CD4-positive, alpha-beta T cell treated with Interleukin-4 for 1 hour (primary cell): ENCODE measurements around the gene FBXL15.
"Not testable (repeated sequence)": the region's sequence is repeated elsewhere in the genome, so short reads cannot be mapped to it uniquely, and the experiment has no call there.

Experiments
- DNase-seq, 2 donors: peaks; one replicate each; pipeline ENCODE4 v3.0.0-alpha.2; 2020 to 2022

FBXL15 gene

DNA sequence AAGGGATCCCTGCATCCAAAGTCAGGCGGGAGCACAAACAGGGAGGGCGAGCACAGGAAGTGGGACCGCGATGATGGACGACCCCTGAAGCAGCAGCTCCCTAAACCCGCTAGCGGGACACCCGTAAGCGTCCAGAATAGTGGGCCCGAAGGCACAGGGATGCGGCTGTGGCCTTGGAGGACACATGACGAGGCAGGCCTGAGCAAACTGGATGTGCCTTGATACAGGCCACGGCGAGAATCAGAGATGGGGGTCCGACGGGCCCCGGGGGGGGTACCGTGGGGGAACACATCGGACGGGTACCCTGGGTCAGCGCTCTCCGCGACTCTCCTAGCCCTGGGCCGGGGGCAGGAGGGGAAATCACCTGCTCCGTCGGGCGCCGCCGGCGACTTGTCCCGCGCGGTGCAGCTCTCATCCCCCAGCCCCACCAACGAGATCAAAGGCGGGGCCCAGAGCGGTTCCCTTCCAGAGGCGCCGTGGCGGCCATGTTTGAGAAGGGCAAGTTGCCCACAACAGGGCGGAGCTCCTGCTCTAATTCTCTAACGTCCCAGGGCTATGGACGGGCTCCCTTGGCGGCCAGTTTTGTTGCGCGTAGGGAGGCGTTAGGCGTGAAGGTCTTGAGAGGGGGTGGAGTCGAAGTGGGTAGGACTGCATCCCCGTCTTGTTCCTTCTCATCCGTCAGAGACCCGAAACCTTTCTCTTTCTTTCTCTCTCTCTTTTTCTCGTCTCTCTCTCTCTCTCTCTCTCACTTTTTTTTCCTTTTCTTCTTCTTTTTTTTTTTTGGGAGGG is 11.7 kb downstream of the FBXL15 start, which contains the start of gene CUEDC2:
TSS of gene CUEDC2 (minus strand) at position 413 of the 789 bp plus-strand sequence. CDS start 7,386 bp downstream, outside the sequence.
- DNase-seq, result peak; percentile 94 to 97

DNA sequence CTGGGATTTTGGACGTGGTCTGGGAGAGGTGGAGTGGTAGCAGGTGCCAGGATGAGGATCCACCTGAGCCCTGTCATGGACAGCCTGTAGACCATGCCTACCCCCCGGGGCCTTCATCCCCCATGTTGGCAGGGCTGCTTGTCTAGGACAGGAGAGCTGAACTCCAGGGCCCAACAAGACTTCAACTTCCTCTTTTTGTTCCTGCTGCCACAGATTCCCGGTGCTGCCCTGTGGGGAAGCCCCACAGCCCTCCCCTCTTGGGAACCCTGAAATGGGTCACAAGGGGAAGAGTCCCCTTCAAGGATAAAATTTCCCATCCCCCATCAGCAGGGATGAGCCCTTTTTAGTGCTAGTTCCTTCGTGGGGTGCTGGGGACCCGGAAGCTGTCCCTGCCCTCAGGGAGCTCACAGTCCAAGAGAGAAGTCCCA is 13.0 kb downstream of the FBXL15 start:
- peak in 1 of 2 donors; percentile 22 for DNase-seq

DNA sequence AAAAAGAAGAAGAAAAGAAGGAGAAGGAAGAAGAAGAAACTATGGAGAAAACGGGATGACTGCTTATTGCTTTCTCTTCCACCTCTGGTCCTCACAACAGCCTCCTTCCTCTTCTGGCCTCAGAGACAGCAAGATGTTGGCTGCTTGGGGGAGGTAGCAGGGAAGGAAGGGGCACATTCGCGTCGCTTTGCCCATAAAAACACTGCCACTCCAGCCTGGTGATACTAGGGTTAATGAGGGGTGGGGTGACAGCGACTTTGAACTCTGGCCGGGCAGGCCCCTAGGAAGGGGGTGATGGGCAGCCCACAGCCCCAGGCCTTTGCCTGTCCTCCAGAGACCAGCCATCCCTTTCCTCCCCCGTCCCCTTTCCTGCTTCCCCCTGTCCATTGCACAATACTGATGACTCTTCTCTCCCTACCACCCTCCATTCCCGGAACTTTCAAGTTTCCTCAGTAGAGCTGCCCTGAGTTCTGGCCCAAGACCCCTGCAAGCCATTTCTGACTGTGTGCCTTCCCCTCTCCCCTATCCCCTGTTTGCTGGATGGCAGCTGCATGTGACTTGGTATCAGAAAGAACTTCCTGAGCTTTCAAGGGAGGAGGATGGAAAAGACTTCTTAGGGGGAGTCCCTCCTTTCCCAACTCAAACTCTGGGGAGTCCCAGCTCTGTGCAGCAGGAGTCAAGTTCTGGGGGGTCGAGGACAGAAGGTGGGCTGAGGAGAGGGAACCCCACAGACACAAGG is 13.9 kb downstream of the FBXL15 start:
- DNase-seq, result no peak

DNA sequence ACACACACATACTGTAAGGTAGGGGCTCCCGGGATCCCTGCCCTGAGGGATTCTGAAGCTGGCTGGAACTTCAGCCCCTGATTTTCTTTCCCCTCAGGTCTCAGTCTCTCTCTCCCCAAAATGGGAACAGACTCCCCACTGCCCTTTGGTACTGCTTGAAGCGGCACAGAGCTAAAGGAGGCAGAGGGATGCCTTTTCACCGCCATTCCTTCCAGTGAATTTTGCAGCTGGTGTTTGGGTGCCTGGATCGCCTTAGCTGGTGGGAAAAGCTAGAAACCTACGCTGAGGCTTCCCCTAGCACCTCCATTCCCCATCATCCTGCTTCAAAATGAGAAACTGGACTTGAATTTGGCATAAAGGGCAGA is 14.5 kb downstream of the FBXL15 start:
- no peak for DNase-seq

DNA sequence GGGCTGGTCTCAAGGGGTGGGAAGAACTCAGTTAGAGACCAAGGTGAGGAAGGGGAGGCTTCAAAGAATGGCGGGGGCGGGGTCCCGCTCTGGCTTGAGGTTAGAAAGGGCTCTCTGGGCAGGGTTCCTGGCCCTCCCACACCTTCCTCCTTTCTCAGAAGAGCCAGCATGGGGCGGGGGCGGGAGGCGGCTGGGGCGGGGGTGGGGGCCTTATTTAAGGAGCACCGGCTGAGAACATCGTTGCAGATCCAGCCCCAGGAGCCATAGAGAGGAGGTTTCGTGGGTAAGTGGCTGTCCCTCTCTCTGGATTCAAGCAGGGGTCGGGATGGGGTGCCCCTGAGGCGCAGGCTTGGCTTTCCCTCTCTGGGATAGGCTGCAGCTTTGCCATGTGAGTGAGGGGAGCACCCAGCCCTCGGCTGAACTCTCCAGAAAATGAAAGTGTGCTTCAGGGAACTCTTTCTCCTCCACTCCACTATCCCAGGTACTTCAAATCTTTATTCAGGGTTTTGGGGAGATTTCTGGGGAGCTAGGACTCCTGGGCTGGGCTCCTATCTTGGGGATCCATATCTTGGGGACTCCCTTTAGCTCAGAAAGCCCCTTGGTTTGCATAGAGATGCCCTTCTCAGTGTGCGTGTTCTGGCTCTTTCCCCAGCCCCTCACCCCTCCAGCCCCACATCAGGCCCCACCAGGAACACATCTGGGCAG is 15.0 kb downstream of the FBXL15 start:
- DNase-seq, result peak in 1 of 2 donors; percentile 42

DNA sequence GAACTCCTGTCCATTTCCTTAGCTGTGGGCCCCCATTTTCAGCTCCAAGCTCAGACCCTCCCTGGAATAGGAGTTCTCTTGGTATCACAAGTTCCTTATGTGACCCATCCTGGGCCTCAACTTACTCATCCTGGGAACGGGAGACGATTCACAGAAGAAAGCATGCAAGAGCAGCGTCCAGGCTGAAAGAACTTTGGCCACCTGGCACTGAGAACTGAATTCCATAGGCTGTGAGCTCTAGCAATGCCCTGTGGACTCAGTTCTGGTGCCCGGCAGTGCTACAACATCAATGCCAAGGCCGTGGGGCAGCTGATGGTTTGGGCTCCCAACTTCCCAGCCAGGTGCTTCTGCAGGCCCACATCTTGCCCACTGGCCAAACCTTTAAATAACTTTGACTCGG is 15.7 kb downstream of the FBXL15 start:
- DNase-seq, result no peak

GRCh38 chr10:102437515-102437914 is 16.9 kb downstream of the FBXL15 start:
- no peak for DNase-seq

DNA sequence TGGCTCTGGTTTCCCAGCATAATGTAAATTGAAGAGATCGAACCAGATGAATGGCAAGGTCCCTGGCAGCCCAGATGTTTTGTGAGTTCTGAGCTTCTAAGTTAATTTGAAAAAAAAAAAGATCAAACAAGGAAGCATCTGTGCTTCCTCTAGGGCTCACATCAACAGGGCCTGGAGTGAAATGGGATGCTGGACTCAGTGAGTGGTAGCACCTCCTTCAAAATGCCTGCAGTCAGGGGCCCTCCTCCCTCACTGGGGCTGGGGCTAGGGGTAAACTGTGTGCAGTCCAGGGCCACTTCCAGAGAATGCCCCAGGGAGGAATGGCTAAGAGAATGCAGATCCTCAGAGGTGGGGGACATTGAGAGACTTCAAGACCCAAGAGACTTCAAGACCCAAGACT is 17.7 kb downstream of the FBXL15 start:
- no peak for DNase-seq

DNA sequence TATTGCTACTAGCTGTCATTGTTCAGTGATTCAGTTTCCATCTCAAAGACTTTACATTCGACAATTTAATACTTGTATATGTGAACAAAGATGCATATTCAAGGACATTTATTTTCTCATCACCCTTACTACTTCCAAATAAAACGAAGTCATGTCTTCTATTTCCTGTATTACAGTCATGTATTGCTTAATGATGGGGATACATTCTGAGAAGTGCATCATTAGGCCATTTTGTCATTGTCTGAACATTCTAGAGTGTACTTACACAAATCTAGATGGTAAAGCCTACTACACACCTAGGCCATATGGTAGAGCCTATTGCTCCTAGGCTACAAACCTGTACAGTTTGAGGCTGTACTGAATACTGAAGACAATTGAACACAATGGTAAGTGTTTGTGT is 24.2 kb downstream of the FBXL15 start:
- DNase-seq, result no peak

GRCh38 chr10:102449321-102450123 is 28.9 kb downstream of the FBXL15 start:
- peak; percentile 91 to 92 for DNase-seq

GRCh38 chr10:102450124-102450373 is 29.4 kb downstream of the FBXL15 start:
- DNase-seq, result no peak

DNA sequence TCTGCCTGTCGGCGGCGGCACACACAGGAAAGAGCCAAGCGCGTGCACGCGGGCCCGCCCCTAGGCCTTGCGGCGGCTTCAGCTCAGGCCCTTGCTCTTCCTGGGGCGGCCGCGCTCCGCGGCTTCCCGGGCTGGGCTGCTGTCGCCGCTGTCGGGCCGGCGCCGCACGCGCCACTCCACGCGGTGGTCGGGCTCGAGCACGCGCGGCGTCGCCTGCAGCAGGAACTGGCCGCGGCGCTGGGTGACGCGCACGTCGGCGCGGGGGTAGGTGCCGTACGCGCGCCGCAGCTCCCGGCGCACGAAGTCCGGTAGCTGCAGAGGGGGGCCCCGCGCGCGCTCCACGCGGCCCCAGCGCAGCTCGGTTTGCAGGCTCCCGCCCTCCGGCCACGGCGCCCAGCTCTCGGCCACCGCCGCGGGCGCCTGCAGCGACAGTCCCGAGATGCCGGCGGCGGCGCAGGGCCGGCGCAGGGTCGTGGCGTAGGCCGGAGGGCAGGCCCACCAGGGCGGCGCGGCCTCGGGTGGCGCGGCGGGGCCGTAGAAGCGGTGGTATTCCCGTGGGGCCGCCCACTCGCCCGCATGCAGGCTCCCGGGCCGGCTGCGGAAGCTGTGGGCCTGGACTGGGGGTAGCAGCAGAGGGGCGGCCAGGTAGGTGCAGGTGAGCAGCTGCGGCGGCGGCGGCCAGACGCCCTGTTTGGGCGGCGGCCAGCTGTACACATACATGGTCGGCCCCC is 29.9 kb downstream of the FBXL15 start:
- DNase-seq, result peak; percentile 92

DNA sequence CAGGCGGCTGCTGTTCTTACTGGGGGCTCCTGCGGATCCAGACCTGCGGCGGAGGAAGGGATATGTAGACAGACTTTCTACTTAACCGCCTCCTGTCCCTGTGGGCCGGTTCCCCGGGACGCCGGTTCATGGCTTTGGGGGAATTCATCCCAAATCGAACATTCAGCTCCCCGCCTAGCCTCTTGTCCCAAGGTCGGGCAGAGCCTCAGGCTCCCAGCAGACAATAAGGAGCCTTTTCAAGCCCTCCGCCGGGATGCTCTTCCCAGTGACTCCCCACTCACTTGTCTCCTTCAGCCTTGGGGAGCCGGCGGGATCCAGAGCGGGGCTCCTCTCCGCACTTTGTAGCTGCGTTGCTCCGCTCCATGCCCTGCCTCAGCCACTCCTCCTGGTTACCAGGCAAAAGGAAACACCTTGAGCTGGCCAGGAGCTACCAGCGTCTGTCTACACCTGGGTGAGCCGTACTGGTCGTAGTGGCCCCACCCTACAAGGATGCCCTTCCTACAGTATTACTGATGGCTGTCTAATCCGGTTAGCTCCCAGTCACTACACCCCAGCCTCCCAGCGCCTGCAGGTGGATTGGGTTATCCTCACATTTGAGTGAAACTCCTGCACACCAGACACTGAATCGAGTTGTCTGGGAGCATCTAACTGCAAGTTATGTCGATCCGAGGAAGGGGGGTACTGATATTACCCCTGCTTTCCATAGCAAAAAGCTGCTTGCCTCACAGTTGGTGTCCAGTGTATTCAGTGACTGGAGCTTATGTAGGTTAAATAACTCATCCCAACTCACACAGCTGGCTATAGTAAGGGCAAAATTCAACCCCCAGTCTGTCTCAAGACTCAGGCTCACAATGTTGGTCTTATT is 30.7 kb downstream of the FBXL15 start, which contains the start of gene C10orf95:
TSS of gene C10orf95 (minus strand) at position 439 of the 865 bp plus-strand sequence. CDS start 450 bp downstream, outside the sequence.
- no peak for DNase-seq

GRCh38 chr10:102452672-102453340 is 32.2 kb downstream of the FBXL15 start:
- peak; percentile 37 to 73 for DNase-seq

- DNase-seq, result no peak
Observed at GRCh38 chr10:102453502-102453901, 32.9 kb downstream of the FBXL15 start.

DNA sequence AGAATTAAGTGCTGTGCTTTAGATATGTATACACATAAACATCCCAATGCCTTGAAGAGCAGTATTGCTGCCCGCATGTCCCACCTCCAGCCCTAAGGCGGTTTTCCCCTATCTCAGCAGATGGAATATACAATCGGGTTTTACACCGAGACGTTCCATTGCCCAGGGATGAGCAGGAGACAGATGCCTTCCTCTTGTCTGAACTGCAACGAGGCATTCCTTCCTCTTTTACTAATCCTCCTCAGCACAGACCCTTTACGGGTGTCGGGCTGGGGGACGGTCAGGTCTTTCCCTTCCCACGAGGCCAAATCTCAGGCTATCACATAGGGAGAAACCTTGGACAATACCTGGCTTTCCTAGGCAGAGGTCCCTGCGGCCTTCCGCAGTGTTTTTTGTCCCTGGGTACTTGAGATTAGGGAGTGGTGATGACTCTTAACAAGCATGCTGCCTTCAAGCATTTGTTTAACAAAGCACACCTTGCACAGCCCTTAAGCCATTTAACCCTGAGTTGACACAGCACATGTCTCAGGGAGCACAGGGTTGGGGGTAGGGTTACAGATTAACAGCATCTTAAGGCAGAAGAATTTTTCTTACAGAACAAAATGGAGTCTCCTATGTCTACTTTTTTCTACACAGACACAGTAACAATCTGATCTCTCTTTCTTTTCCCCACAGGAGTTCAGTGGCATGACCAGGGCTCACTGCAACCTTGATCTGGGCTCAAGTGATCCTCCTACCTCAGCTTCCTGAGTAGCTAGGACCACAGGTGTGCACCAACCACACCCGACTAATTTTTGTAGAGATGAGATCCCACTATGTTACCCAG is 34.2 kb downstream of the FBXL15 start:
- not testable (repeated sequence) for DNase-seq

DNA sequence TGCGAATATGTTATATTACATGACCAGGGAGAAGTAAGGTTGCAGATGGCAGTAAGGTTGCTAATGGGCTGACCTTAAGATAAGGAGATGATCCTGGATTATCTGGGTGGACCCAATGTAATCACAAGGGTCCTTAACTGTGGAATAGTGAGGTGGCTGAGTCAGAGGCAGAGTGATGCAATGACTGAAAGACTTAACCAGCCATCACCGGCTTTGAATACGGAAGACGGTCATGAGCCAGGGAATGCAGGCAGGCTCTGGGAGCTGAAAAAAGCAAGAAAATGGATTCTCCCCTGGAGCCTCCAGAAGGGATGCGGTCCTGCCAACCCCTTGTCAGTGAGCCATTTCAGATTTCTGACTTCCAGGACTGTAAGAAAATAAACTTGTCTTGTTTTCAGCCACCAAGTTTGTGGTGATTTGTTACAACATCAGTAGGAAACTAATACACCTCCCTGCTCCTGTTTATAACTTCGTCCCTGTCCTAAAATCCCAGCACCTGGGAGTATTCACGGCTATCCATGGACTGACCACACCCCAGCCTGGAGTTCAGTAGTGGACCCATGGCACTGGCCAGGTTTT is 35.3 kb downstream of the FBXL15 start:
- DNase-seq, result no peak

DNA sequence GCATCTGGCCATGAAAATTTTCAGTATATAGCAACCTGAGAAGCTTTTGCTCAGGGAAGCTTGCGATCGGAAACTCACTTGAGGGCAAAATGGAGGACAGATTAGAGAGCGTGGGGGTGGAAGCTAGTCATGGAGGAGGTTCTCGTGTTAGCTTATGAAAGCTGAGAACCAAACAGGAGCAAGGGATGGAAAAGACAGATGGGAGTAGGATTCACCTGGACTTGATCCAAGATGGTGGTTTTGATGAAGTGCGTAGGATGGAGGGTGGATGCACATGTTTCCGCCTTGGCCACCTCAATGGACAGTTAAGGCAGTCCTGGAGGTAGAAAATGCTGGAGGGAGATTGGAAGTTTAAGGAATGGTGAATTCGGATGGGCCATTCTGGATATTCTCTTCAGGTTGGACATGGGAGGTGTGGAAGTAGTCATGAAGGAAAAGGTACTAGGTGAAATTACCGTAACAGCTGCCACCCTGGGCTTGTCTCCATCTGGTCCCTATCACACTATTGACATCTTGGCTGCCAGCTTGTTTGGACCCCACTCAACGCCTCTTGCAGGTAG is 37.0 kb downstream of the FBXL15 start:
- DNase-seq, result no peak

DNA sequence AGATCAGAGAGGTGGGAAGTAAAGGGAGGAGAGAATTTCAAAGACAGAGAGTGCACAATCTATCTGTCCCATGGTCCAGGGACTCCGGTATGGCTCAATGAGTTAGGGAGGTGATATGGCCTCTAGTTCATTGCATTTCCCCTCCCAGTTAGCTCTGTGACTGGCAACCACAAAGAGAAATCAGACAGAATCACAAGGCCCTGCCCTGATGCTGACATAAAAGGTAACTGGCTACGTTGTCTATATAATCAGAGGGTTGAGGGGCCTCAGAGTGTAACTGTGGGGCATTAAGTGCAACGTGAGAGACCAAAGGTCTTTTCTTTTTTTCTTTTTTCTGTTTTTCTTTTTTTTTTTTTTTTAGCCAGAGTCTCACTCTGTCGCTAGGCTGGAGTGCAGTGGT is 38.0 kb downstream of the FBXL15 start:
- no peak for DNase-seq
